GM21360 (cell line): ENCODE results near the gene KCNIP4.
"Not testable (repeated sequence)": the region's sequence is repeated elsewhere in the genome, so short reads cannot be mapped to it uniquely, and the experiment has no call there.

Experiments used
- ATAC-seq: cut with Tn5 transposase; IDR thresholded peaks from one replicate; pipeline ENCODE4 v1.9.1; 2021; ENCODE audit warnings: mild to moderate bottlenecking, moderate library complexity; ENCODE audit not compliant: unreplicated experiment

The KCNIP4 gene

GRCh38 chr4:20825505-20825904, 1123.1 kb downstream of the KCNIP4 start:
- no peak for ATAC-seq

- no peak for ATAC-seq
These were observed 1132.3 kb downstream of the KCNIP4 start for GRCh38 chr4:20816287-20816686.

- no peak for ATAC-seq
These were observed 1134.9 kb downstream of the KCNIP4 start for GRCh38 chr4:20813700-20814099.

GRCh38 chr4:20809812-20810211, 1138.8 kb downstream of the KCNIP4 start:
- no peak for ATAC-seq

GRCh38 chr4:20805716-20806115, 1142.9 kb downstream of the KCNIP4 start:
- ATAC-seq, result no peak

- ATAC-seq, result no peak
These were observed 1160.5 kb downstream of the KCNIP4 start for GRCh38 chr4:20787940-20788665.

- not testable (repeated sequence) for ATAC-seq
These were observed 1165.4 kb downstream of the KCNIP4 start for GRCh38 chr4:20783134-20783533.

- ATAC-seq, result no peak
These were observed 1169.7 kb downstream of the KCNIP4 start for GRCh38 chr4:20778896-20779295.

- peak; percentile 82 for ATAC-seq
These were observed 1175.2 kb downstream of the KCNIP4 start for GRCh38 chr4:20773144-20773997.

GRCh38 chr4:20764366-20764992, 1184.1 kb downstream of the KCNIP4 start:
- ATAC-seq, result no peak

- ATAC-seq, result no peak
These were observed 1186.7 kb downstream of the KCNIP4 start for GRCh38 chr4:20761826-20762225.

- no peak for ATAC-seq
These were observed 1187.2 kb downstream of the KCNIP4 start for GRCh38 chr4:20761382-20761781.

- ATAC-seq, result no peak
These were observed 1188.5 kb downstream of the KCNIP4 start for GRCh38 chr4:20760053-20760452.

- no peak for ATAC-seq
These were observed 1194.5 kb downstream of the KCNIP4 start for GRCh38 chr4:20754036-20754435.

- ATAC-seq, result no peak
These were observed 1195.9 kb downstream of the KCNIP4 start for GRCh38 chr4:20752641-20753040.

- not testable (repeated sequence) for ATAC-seq
These were observed 1202.6 kb downstream of the KCNIP4 start for GRCh38 chr4:20746000-20746399.

GRCh38 chr4:20735931-20736330, 1212.6 kb downstream of the KCNIP4 start:
- ATAC-seq, result no peak

- ATAC-seq, result no peak
These were observed 1223.7 kb downstream of the KCNIP4 start for GRCh38 chr4:20724915-20725314.

- ATAC-seq, result no peak
These were observed 1225.1 kb downstream of the KCNIP4 start for GRCh38 chr4:20723463-20723862.

GRCh38 chr4:20723019-20723418, 1225.6 kb downstream of the KCNIP4 start:
- no peak for ATAC-seq

GRCh38 chr4:20711335-20711734, 1237.2 kb downstream of the KCNIP4 start:
- no peak for ATAC-seq
